Uterus (tissue), 4 donors: ENCODE measurements around the gene MAP7D1. TPM values are rescaled to one million over a fixed set of nuclear protein-coding genes. Genes with fewer than 3 reads are reported as not detected.

ENCODE experiments used
- DNase-seq, 2 donors: peaks; one replicate each; pipeline ENCODE4 v3.0.0-alpha.2; 2019 to 2020
- H3K27ac ChIP-seq, 2 donors: fragments of 200-600 bp; sonication (generic); 1 replicate in 1 of 2; 2 replicates in 1 of 2; pipeline ENCODE4 v1.5.1; 2016 to 2018
- H3K27me3 ChIP-seq, 2 donors: fragments of 200-600 bp; sonication (generic); one replicate each; pipeline ENCODE4 v1.5.1; 2018 to 2019; ENCODE audit warnings: control low read depth in 1 of 2
- H3K36me3 ChIP-seq, 2 donors: fragments of 200-600 bp; sonication (generic); one replicate each; pipeline ENCODE4 v1.5.1; 2019; ENCODE audit warnings: control low read depth in 1 of 2
- H3K4me1 ChIP-seq, 2 donors: fragments of 200-600 bp; sonication (generic); one replicate each; pipeline ENCODE4 v1.5.1; 2018 to 2019; ENCODE audit warnings: control low read depth in 1 of 2
- H3K4me3 ChIP-seq, 2 donors: fragments of 200-600 bp; sonication (generic); 1 replicate in 1 of 2; 2 replicates in 1 of 2; pipeline ENCODE4 v1.5.1; 2018 to 2019; ENCODE audit warnings: mild to moderate bottlenecking in 1 of 2
- H3K9me3 ChIP-seq, 2 donors: fragments of 200-600 bp; sonication (generic); one replicate each; pipeline ENCODE4 v1.5.1; 2019; ENCODE audit warnings: control low read depth in 1 of 2
- POLR2A ChIP-seq, 2 donors: fragments of 450-650 bp; IDR thresholded peaks; one replicate each; pipeline ENCODE4 v1.6.1; 2016; ENCODE audit warnings: antibody characterized with exemption in 2 of 2, mild to moderate bottlenecking in 1 of 2, moderate library complexity in 1 of 2
- intact Hi-C: fragments of 100-400 bp; cut with DNase I; formaldehyde crosslinking; loops from one replicate; pipeline ENCODE4 v1.15.1; 2023; ENCODE audit warnings: low total_unique reads
- total RNA-seq, 4 donors: library from RNA; depleted of rRNA in 3 of 4; stranded (reverse); fragments of >200 nt in 3 of 4; gene quantifications; one replicate each; pipeline versions ENCODE4 v1.1.0 to v1.2.4, GENCODE V29; 2014 to 2023
- TF ChIP-seq, protein P1 (sequence below), 4 experiments: fragments of 200-600 bp in 2 of 4; fragments of 450-650 bp in 2 of 4; sonication (generic) in 2 of 4; IDR thresholded peaks; one replicate each; pipeline ENCODE4 v1.5.1; 2016 to 2019; ENCODE audit warnings: antibody characterized with exemption in 4 of 4, mild to moderate bottlenecking in 2 of 4, moderate library complexity in 1 of 4
- donor health status: DM: yes; HTN: yes; CAD: no.

Gene MAP7D1
- total RNA-seq, 4 donors from 2014 or later = 53.5 to 115 (median 77.3) TPM

DNA sequence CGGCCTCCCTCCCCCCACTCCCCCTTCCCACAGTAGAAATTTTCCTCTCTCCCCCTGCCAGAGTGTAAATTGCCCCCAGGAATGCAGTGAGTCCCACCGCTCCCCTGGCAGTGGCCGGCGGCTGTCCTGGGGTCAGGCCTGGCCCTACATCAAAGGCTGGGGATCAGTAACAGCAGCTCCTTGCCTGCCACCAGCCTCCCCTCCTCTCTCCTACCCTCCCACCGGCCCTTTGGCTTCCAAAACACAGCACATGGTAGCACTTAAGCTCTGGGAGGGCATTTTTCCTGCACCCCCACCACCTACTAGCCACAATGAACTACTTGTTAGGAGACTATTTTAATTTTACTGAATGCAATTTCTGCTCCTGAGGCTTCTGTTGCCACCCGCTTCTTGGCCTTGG, 21.9 kb upstream of the MAP7D1 start:
- no peaks in the 10 kb centered on the region for H3K4me1 ChIP-seq
- intact Hi-C loops = loop anchor here (2.0 kb wide), 1 partner anchor 35 kb away; no protein-coding TSS in a partner anchor
- H3K36me3 ChIP-seq = no peaks in the 10 kb centered on the region
- no peaks in the 10 kb centered on the region for H3K9me3 ChIP-seq
- no peak overlapping the region for H3K4me3 ChIP-seq
- H3K27ac ChIP-seq = peak overlapping the region in 1 of 2 donors; percentile 54
- no peaks in the 10 kb centered on the region for H3K27me3 ChIP-seq
- DNase-seq = no peak
- TF ChIP-seq POLR2A (IDR thresholded peaks at IDR 0.05) = no peak
- TF ChIP-seq, protein P1, sequence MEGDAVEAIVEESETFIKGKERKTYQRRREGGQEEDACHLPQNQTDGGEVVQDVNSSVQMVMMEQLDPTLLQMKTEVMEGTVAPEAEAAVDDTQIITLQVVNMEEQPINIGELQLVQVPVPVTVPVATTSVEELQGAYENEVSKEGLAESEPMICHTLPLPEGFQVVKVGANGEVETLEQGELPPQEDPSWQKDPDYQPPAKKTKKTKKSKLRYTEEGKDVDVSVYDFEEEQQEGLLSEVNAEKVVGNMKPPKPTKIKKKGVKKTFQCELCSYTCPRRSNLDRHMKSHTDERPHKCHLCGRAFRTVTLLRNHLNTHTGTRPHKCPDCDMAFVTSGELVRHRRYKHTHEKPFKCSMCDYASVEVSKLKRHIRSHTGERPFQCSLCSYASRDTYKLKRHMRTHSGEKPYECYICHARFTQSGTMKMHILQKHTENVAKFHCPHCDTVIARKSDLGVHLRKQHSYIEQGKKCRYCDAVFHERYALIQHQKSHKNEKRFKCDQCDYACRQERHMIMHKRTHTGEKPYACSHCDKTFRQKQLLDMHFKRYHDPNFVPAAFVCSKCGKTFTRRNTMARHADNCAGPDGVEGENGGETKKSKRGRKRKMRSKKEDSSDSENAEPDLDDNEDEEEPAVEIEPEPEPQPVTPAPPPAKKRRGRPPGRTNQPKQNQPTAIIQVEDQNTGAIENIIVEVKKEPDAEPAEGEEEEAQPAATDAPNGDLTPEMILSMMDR (IDR thresholded peaks at IDR 0.05) = no peak

DNA sequence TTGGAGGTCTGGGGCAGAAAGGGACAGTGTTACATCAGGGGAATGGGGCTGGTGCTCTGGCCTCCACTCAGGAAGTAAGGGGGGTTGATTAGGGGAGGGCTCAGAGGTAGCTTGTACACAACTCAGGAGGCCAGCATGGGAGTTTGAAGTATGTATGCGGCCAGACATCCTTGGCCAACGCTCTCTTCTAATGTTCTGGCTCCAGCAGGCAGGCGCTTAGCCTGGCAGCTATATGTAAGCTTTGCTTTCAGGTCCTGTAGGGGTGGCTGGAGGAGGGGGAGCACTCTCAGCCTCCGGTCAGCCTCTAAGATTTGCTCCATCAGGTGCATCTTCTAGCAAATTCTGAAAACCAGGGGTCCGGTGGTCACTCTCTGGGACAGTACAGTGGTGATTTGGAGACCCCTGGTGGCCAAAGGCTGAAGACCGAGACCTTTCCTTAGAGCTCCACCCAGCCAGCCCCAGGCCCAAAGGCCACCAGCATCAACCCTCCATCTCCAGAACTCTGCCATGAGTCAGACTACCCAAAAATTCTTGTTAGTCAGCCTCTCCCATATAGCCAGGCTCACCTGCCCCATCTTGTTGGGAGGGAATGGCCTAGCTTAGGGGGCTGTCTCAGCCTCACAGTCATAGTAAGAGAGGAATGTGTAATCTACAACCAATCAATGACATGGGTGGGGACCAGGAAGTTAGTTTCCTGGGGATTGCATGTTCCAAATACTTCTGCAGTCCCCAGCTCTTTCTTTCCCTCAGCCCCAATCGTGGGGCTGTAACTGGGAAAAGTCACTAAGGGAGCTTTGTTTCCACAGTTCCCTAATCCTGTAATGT, 21.2 kb upstream of the MAP7D1 start:
- no peak overlapping the region for H3K4me3 ChIP-seq
- no peaks in the 10 kb centered on the region for H3K4me1 ChIP-seq
- TF ChIP-seq POLR2A (IDR thresholded peaks at IDR 0.05) = no peak
- TF ChIP-seq, protein P1 (IDR thresholded peaks at IDR 0.05) = peak; percentile 48 to 68 (median 54)
- peak overlapping the region; percentile 29 to 54 for H3K27ac ChIP-seq
- intact Hi-C loops = loop anchor here (2.0 kb wide), 1 partner anchor 36 kb away; no protein-coding TSS in a partner anchor
- no peaks in the 10 kb centered on the region for H3K9me3 ChIP-seq
- H3K27me3 ChIP-seq = no peaks in the 10 kb centered on the region
- peak; percentile 47 to 61 for DNase-seq
- H3K36me3 ChIP-seq = no peaks in the 10 kb centered on the region

DNA sequence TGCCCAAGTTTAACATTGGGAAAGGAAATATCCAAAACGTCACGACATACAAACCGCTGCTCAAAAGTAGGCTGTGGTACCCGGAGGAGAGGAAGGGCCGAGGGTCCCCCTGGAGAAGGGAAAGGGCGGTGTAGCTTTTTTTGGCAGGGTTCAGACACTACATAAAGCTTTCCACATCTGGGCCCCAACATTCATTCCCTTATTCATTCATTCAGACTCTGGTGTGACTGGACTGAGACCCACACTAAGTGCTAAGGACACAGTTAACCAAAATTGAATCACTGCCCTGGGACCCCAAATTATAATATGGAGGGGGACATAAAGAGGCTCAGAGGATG, 20.7 kb upstream of the MAP7D1 start:
- Histone ChIP-seq H3K9me3 (no peaks in the 10 kb centered on the region), H3K4me3 (no peak overlapping the region), H3K27ac (peak overlapping the region; percentile 1 to 29), H3K27me3 (no peaks in the 10 kb centered on the region), H3K36me3 (no peaks in the 10 kb centered on the region), H3K4me1 (no peaks in the 10 kb centered on the region)
- no peak for DNase-seq
- TF ChIP-seq, protein P1 (IDR thresholded peaks at IDR 0.05) = no peak
- TF ChIP-seq POLR2A (IDR thresholded peaks at IDR 0.05) = no peak
- intact Hi-C loops = loop anchor here (2.0 kb wide), 1 partner anchor 36 kb away; no protein-coding TSS in a partner anchor

DNA sequence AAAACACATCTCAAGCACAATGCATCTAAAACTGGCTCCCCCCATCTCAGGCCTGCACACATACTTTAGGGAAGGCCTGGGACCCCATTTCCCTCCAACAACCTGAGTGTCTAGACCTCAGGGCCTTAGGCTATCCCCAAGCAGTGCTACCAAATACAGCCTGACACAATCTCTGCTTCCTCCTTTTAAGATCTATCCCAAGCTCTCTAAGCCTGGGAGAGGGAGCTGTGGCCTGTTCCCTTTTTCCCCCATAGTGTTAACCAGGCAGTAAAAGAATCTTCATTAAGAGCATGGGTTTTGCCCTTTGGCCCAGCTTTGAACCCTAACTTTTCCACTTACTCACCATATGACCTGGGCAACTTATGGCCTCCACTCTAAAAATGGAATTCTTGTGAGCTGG, 20.2 kb upstream of the MAP7D1 start:
- Histone ChIP-seq H3K4me3 (no peak overlapping the region), H3K36me3 (no peaks in the 10 kb centered on the region), H3K4me1 (no peaks in the 10 kb centered on the region), H3K9me3 (no peaks in the 10 kb centered on the region), H3K27me3 (no peaks in the 10 kb centered on the region), H3K27ac (peak overlapping the region; percentile 28 to 53)
- TF ChIP-seq, protein P1 (IDR thresholded peaks at IDR 0.05) = no peak
- intact Hi-C loops = loop anchor here (2.0 kb wide), 1 partner anchor 37 kb away; no protein-coding TSS in a partner anchor
- no peak for DNase-seq

DNA sequence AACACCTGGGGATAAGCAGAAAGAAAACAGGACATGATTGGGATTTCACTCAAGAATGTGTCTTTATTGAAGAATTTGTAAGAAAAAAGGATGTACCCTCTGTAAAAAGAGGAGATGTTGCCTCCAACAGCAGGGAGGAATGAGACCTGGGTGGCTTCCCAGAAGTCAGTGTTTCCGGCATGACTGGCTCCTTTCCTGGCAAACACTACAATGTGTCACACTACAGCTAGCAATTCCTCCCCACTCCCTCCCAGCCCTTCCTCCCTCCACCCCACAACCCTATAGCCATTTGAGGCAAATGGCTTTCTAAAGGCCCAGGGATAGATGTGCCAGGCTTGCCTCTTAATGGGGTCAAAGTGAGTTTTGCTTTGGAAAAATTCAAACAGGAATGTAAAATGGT, 19.4 kb upstream of the MAP7D1 start:
- no peaks in the 10 kb centered on the region for H3K27me3 ChIP-seq
- H3K36me3 ChIP-seq = no peaks in the 10 kb centered on the region
- H3K4me1 ChIP-seq = no peaks in the 10 kb centered on the region
- H3K4me3 ChIP-seq = no peak overlapping the region
- DNase-seq = peak in 1 of 2 donors; percentile 54
- no peaks in the 10 kb centered on the region for H3K9me3 ChIP-seq
- TF ChIP-seq POLR2A (IDR thresholded peaks at IDR 0.05) = no peak
- TF ChIP-seq, protein P1 (IDR thresholded peaks at IDR 0.05) = no peak
- H3K27ac ChIP-seq = peak overlapping the region; percentile 47 to 53
- intact Hi-C loops = no loop called here
